GM12878 (cell line): ENCODE results near the gene AGR3. TPM values are rescaled to one million over a fixed set of nuclear protein-coding genes. Genes with fewer than 3 reads are reported as not detected.

ENCODE experiments used
- ATAC-seq: fragments of 200-7000 bp; cut with Tn5 transposase; 3 replicates; pipeline ENCODE4 v1.9.1; 2020; ENCODE audit warnings: mild to moderate bottlenecking, moderate library complexity
- BruUV-seq: library from RNA; stranded (reverse); fragments of 400-500 nt; replicated peaks from 2 replicates; lab custom pipeline; 2021; lab: Mats Ljungman, UMichigan
- CTCF ChIA-PET: fragments of 300-600 bp; sonication (Branson Sonifier 250); formaldehyde crosslinking; extraction: SDS; loops from one replicate; lab custom pipeline; 2021; ENCODE audit warnings: inconsistent platforms; lab: Yijun Ruan, JAX
- POLR2A ChIA-PET: fragments of 350-600 bp; formaldehyde crosslinking; extraction: SDS; loops from one replicate; lab custom pipeline; 2021; ENCODE audit warnings: inconsistent platforms; lab: Charles Lee
- RAD21 ChIA-PET: fragments of 300-600 bp; sonication (Branson Sonifier 250); formaldehyde crosslinking; loops from one replicate; lab custom pipeline; 2023; ENCODE audit warnings: antibody characterized with exemption; ENCODE audit not compliant: unreplicated experiment; lab: Charles Lee
- SMC1A ChIA-PET: fragments of 300-600 bp; sonication (Branson Sonifier 250); formaldehyde crosslinking; loops from one replicate; lab custom pipeline; 2023; ENCODE audit not compliant: unreplicated experiment, uncharacterized antibody; lab: Charles Lee
- DNase-seq: peaks from one replicate; pipeline ENCODE4 v3.0.0-alpha.2; 2011; ENCODE audit warnings: low read depth, low spot score
- FAIRE-seq: peaks from 3 replicates; lab custom pipeline; 2011; peaks lifted over from hg19 to GRCh38; lab: Jason Lieb, UNC
- H2AFZ ChIP-seq: 2 replicates; pipeline ENCODE4 v1.6.0; 2011; ENCODE audit warnings: low read depth, low read length, control low read depth; ENCODE audit not compliant: control insufficient read depth
- H3K27ac ChIP-seq: 2 replicates; pipeline ENCODE4 v1.5.1; 2011; ENCODE audit warnings: control low read depth; ENCODE audit not compliant: control insufficient read depth, insufficient read depth
- H3K27me3 ChIP-seq, 2 experiments: replicated peaks in 1 of 2; 2 replicates each; pipeline versions ENCODE4 v1.6.0 to v1.6.1; 2011; ENCODE audit warnings: low read length in 1 of 2; ENCODE audit not compliant: control insufficient read depth in 2 of 2, insufficient read depth in 2 of 2
- H3K36me3 ChIP-seq, 2 experiments: 2 replicates each; pipeline ENCODE4 v1.5.1; 2011; ENCODE audit warnings: low read length in 1 of 2; ENCODE audit not compliant: control insufficient read depth in 2 of 2, insufficient read depth in 2 of 2
- H3K4me1 ChIP-seq: 2 replicates; pipeline ENCODE4 v1.6.1; 2011; ENCODE audit warnings: mild to moderate bottlenecking, low read length, moderate library complexity, mixed read lengths; ENCODE audit not compliant: control insufficient read depth, insufficient read depth
- H3K4me2 ChIP-seq: 2 replicates; pipeline ENCODE4 v1.6.0; 2011; ENCODE audit warnings: control low read depth; ENCODE audit not compliant: control insufficient read depth, insufficient read depth
- H3K4me3 ChIP-seq: fragments of 200-600 bp; sonication (generic); 2 replicates; pipeline ENCODE4 v1.5.1; 2016
- H3K79me2 ChIP-seq: 2 replicates; pipeline ENCODE4 v1.6.0; 2011; ENCODE audit warnings: low read length; ENCODE audit not compliant: control insufficient read depth, insufficient read depth
- H3K9ac ChIP-seq: 2 replicates; pipeline ENCODE4 v1.8.0; 2011; ENCODE audit warnings: low read length, control low read depth, mixed read lengths; ENCODE audit not compliant: control insufficient read depth, insufficient read depth
- H3K9me3 ChIP-seq: replicated peaks from 3 replicates; pipeline ENCODE4 v1.5.1; 2011; ENCODE audit warnings: mild to moderate bottlenecking, low read length; ENCODE audit not compliant: control insufficient read depth, insufficient read depth
- H4K20me1 ChIP-seq: 2 replicates; pipeline ENCODE4 v1.6.0; 2011; ENCODE audit not compliant: control insufficient read depth, insufficient read depth
- ATF7 ChIP-seq: fragments of 450-650 bp; IDR thresholded peaks from 2 replicates; pipeline ENCODE4 v1.6.1; 2016; ENCODE audit warnings: low read depth, mild to moderate bottlenecking
- BHLHE40 ChIP-seq, 2 experiments: fragments of 450-650 bp in 1 of 2; IDR thresholded peaks; 2 replicates each; pipeline ENCODE4 v1.6.1; 2011 to 2017; ENCODE audit warnings: low read depth in 2 of 2, borderline replicate concordance in 1 of 2, improper control_type of control experiment in 1 of 2, low read length in 1 of 2, mild to moderate bottlenecking in 1 of 2
- CEBPB ChIP-seq, 2 experiments: fragments of 150-350 bp in 1 of 2; IDR thresholded peaks; 2 replicates each; pipeline ENCODE4 v1.6.1; 2012 to 2014; ENCODE audit warnings: low read depth in 2 of 2, low read length in 2 of 2, borderline replicate concordance in 1 of 2, inconsistent platforms in 1 of 2
- CEBPZ ChIP-seq: fragments of 150-350 bp; IDR thresholded peaks from 2 replicates; pipeline ENCODE4 v1.6.1; 2016; ENCODE audit warnings: low read depth, low read length
- DPF2 ChIP-seq: fragments of 450-650 bp; IDR thresholded peaks from 2 replicates; pipeline ENCODE4 v1.6.1; 2017; ENCODE audit warnings: mild to moderate bottlenecking
- E4F1 ChIP-seq: fragments of 450-650 bp; IDR thresholded peaks from 2 replicates; pipeline ENCODE4 v1.6.1; 2018; ENCODE audit warnings: borderline replicate concordance, mild to moderate bottlenecking; ENCODE audit not compliant: partially characterized antibody
- ETV6 ChIP-seq, 2 experiments: fragments of 450-650 bp in 1 of 2; IDR thresholded peaks in 1 of 2; conservative IDR thresholded peaks in 1 of 2; 2 replicates each; pipeline ENCODE4 v1.6.1; 2014; ENCODE audit warnings: antibody characterized with exemption in 1 of 2, borderline replicate concordance in 1 of 2, low read depth in 1 of 2, mild to moderate bottlenecking in 1 of 2, moderate library complexity in 1 of 2
- GATAD2B ChIP-seq: fragments of 450-650 bp; conservative IDR thresholded peaks from 2 replicates; pipeline ENCODE4 v1.6.1; 2017; ENCODE audit warnings: low read depth, mild to moderate bottlenecking, moderate library complexity
- POLR2AphosphoS2 ChIP-seq: IDR thresholded peaks from 2 replicates; pipeline ENCODE4 v1.6.1; 2011; ENCODE audit warnings: low read depth, mild to moderate bottlenecking, low read length, improper control_type of control experiment, moderate library complexity
- PRDM15 ChIP-seq: fragments of 450-650 bp; formaldehyde crosslinking; IDR thresholded peaks from 2 replicates; pipeline ENCODE4 v1.4.0; 2020; ENCODE audit warnings: mild to moderate bottlenecking, moderate library complexity
- RAD51 ChIP-seq: fragments of 450-650 bp; IDR thresholded peaks from 2 replicates; pipeline ENCODE4 v1.6.1; 2016; ENCODE audit warnings: moderate library complexity, mild to moderate bottlenecking, inconsistent platforms
- SMC3 ChIP-seq: IDR thresholded peaks from 2 replicates; pipeline ENCODE4 v1.6.1; 2011; ENCODE audit warnings: low read length, improper control_type of control experiment, borderline replicate concordance
- ZZZ3 ChIP-seq: IDR thresholded peaks from 2 replicates; pipeline ENCODE4 v1.6.1; 2011; ENCODE audit warnings: low read depth; ENCODE audit not compliant: control insufficient read depth, insufficient read length
- WGBS: methylation state at CpG from one replicate; pipeline ENCODE4 v1.1.6; 2016; ENCODE audit warnings: low lambda C conversion rate; ENCODE audit not compliant: insufficient replicate concordance, insufficient coverage; ENCODE audit errors: missing lambda C conversion rate; 5-methylcytosine and 5-hydroxymethylcytosine counted together
- in situ Hi-C: fragments of 300-500 bp; cut with MboI; formaldehyde crosslinking; loops from 9 replicates; pipeline ENCODE4 v1.14.3; 2018; ENCODE audit warnings: mixed read lengths
- intact Hi-C: fragments of 100-400 bp; cut with micrococcal nuclease; formaldehyde crosslinking; loops from one replicate; pipeline ENCODE4 v1.14.2; 2022; ENCODE audit not compliant: unreplicated experiment
- polyA plus RNA-seq, 11 experiments: library from polyadenylated mRNA; depleted of rRNA in 4 of 11; unstranded in 6 of 11; stranded (reverse) in 5 of 11; fragments of >200 nt; fragmentation: Nextera tagmentation in 4 of 11; fragmentation: Illumina TruSeq in 1 of 11; extraction: Ambion mirVana in 4 of 11; extraction: Trizol in 1 of 11; gene quantifications; 1 replicate in 1 of 11; 2 replicates in 10 of 11; pipeline versions ENCODE4 v1.2.1 to v1.2.3, GENCODE V29; 2011 to 2016; ENCODE audit warnings: inconsistent platforms in 2 of 11, missing spikeins in 2 of 11, low read depth in 1 of 11
- total RNA-seq, 4 experiments: library from RNA; depleted of rRNA in 3 of 4; stranded (reverse); fragments of >200 nt in 3 of 4; fragmentation: Illumina TruSeq in 1 of 4; extraction: Trizol in 1 of 4; gene quantifications; 2 replicates each; pipeline versions ENCODE4 v1.2.1 to v1.2.3, GENCODE V29; 2013 to 2021

The AGR3 gene
- total and polyA plus RNA-seq, 10 of the 15 experiments (the other 5 are each of a cell fraction or from before 2014, with no cell fraction given) = not detected

- ChIA-PET POLR2A (no interaction called here), SMC1A (no interaction called here), RAD21 (no interaction called here), CTCF (interaction anchor here (0.6 to 1.1 kb wide), 3 partner anchors 8 to 17 kb away, joined by 3 read pairs; no protein-coding TSS in a partner anchor)
- WGBS = 39% methylated on average over 4 of the region's 4 CpGs
- H3K9me3 ChIP-seq = no peaks in the 10 kb centered on the region
- H2AFZ ChIP-seq = no peak overlapping the region
- FAIRE-seq (no peak), ATAC-seq (no peak), DNase-seq (no peak)
- no peak overlapping the region for H3K4me3 ChIP-seq
- H4K20me1 ChIP-seq = no peaks in the 10 kb centered on the region
- H3K36me3 ChIP-seq = no peaks in the 10 kb centered on the region
- BruUV-seq = no TSS peak
- TF ChIP-seq DPF2 (no peak), E4F1 (no peak), SMC3 (no peak), ATF7 (no peak), ZZZ3 (no peak), RAD51 (no peak), BHLHE40 (IDR thresholded peaks at IDR 0.05; ENCODE audit: borderline replicate concordance in 1 of 2, low read depth in 2 of 2, low read length in 1 of 2) (no peak), GATAD2B (no peak), POLR2AphosphoS2 (no peak), CEBPB (IDR thresholded peaks at IDR 0.05; ENCODE audit: borderline replicate concordance in 1 of 2, low read depth in 2 of 2, low read length in 2 of 2) (no peak), CEBPZ (no peak), ETV6 (conservative IDR thresholded peaks at IDR 0.05 in 1 of 2, IDR thresholded peaks at IDR 0.05 in 1 of 2; ENCODE audit: borderline replicate concordance in 1 of 2, low read depth in 1 of 2) (no peak), PRDM15 (CRISPR knock-in tag) (no peak)
- no peak overlapping the region for H3K4me2 ChIP-seq
- no peak overlapping the region for H3K9ac ChIP-seq
- H3K27ac ChIP-seq = no peak overlapping the region
- H3K27me3 ChIP-seq = no peaks in the 10 kb centered on the region; a peak in 1 of 4 replicates
- H3K4me1 ChIP-seq = no peaks in the 10 kb centered on the region
- H3K79me2 ChIP-seq = no peaks in the 10 kb centered on the region
- in situ Hi-C loops (no loop called here), intact Hi-C loops (loop anchor here (5.0 kb wide), 2 partner anchors 217 to 312 kb away; no protein-coding TSS in a partner anchor)
Measured at GRCh38 chr7:16914771-16915170, 33.0 kb upstream of the AGR3 start.
